PC-9 (cell line): ENCODE data around the gene OAF.

Source experiments
- CTCF ChIP-seq: fragments of 200-600 bp; sonication (generic); conservative IDR thresholded peaks from 2 replicates; pipeline ENCODE4 v1.6.1; 2017; ENCODE audit warnings: mixed run types, antibody characterized with exemption, mild to moderate bottlenecking, moderate library complexity
- EZH2 ChIP-seq: fragments of 200-600 bp; sonication (generic); IDR thresholded peaks from 2 replicates; pipeline ENCODE4 v1.8.0; 2017; ENCODE audit warnings: antibody characterized with exemption, low read depth

- TF ChIP-seq CTCF (no peak), EZH2 (no peak)
These were observed 28.3 kb downstream of the OAF start for GRCh38 chr11:120238968-120239620.
